ENCODE data around the gene MTCL1.

MTCL1 gene

GRCh38 chr18:8715599-8715998 lies 10.2 kb downstream of the MTCL1 start:
- no peak for DNase-seq

- DNase-seq = no peak
These were observed 11.8 kb downstream of the MTCL1 start for GRCh38 chr18:8717011-8717770.

DNA sequence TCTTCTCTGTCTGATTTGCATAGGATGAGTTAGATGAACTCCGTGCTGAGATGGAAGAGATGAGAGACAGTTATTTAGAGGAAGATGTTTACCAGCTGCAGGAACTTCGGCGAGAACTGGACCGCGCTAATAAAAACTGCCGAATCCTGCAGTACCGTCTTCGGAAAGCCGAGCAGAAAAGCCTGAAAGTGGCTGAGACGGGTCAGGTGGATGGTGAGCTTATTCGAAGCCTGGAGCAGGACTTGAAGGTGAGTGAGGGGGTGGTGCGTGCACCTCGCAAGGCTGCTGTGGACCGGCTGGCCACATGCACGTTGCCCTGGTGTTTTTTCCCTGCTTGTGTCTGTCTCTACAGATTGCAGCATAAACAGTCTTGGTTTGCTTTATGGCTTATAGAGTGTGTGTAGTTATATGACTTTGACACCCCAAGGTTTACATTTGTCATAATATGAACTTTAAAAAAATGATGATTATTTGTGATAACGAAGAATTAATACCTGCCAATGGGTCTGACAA lies 13.1 kb downstream of the MTCL1 start:
- DNase-seq = no peak

- DNase-seq = no peak
These were observed 13.8 kb downstream of the MTCL1 start for GRCh38 chr18:8719192-8719591.

GRCh38 chr18:8720141-8720540 lies 14.8 kb downstream of the MTCL1 start:
- no peak for DNase-seq

DNA sequence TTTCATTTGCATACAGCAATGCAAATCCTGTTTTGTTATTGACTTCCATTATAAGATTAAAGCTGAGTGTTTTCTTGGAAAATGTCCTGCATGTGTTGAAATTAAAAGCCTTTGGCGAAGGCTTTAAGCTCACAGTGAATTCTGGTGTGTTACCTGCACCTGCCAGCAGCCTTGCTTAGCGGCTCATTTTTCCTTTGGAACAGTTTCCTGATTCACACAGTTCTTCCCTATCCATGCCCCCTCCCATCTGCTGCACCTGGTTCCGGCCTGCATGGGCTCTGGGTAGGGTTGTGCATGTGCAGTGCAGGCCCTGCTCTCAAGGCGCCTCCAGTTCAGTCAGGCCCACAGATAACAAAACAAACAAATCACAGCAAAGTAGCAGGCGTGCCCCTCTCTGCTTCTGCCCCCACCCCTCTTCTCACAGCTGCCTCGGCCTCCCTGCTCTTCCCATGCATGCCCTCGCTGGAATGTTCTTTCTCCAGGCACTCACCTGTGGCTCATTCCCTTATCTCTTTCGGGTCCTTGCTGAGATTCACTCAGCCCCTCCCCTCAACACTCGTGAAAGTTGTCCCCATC lies 15.8 kb downstream of the MTCL1 start:
- DNase-seq = no peak

DNA sequence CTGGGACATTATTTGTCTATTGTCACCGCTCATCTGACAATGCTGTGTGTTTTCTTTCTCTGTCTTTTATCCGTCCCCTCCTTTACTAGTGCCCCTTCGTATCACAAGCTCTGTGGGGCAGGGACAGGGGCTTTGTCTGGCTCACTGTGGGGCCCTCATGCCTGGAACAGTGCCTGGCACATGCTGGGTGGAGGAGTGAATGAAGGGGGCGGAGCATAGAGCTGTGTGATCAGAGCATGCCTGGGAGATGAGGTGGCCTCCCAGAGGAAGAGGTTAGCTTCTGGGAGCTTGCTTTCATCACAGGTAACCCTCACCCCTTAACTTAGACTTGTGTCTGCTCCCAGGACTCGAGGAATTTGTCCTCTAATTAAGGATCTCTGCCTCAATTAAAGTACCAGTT lies 16.4 kb downstream of the MTCL1 start:
- DNase-seq = no peak

DNA sequence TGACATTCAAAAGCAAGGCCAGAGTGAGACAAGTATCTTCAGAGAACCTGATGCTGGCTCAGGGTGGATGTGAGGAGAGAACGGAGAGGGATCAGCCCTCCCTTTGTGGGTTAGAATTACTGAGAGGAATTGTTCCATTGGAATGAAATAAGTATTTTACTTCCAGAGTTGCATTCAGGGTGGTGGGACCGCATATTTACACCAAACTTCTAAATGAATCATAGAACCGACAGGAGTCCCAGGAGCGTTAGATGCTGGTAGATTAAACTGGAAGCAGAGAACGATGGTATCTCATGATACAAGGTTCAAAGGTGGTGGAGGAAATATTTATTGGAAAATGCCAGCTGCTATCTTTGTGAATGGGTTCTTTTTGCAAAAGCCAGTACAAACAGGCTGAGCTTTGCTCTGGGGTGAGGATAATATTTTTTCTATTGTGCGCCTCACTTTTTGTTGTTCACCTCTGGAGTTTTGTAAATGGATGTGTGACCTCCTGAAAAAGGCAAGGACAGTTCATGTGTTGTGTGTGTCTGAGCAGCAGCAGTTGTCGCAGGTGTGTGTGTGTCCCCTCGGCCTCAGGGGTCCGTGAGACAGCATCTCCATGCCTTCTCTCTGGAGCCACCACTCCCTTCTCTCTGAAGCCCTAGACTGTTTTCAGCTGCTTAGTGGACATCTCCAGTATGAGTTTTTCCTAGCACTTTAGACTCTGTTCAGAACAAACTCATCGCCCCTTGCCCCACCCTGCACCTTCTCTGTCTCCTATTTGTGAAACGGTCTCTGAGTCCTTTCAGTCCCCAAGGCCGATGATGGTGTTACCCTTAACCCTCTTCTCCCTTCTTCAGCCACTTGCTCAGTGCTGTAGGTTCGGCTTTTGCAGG lies 17.8 kb downstream of the MTCL1 start:
- no peak for DNase-seq

DNA sequence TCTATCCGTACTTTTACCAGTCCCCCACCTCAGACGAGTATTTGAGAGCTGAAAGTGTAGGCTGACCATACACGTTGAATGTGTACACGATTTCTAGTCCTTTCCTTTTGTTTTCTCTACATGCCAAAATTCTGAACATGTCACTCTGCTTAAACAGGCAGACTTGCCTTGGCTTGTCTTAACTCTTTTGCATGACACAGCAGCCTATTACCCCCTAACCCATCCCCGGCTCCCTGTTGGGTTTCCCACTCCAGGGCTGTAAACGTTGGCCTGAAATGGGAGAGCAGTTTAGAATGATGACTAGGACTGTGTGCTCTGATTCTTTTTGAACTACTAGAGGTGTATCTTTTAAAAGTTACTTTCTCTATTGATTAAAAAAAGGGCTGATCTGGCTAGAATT lies 19.1 kb downstream of the MTCL1 start:
- DNase-seq = no peak

DNA sequence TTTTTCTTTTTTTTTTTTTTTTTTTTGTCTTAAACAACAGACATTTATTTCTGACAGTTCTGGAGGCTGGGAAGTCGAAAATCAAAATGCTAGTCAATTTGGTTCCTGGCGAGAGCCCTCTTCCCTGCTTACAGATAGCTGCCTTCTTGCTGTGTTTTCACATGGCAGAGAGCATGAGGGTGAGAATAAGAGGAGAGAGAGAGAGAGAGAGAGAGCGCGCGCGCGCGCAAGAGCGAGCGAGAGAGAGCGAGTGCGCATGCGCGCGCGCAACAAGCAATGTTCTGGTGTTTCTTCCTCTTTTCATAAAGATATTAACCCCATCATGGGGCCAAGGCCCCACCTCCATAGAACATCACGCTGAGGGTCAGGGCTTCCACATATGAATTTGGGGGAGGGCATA lies 20.9 kb downstream of the MTCL1 start:
- DNase-seq = no peak

DNA sequence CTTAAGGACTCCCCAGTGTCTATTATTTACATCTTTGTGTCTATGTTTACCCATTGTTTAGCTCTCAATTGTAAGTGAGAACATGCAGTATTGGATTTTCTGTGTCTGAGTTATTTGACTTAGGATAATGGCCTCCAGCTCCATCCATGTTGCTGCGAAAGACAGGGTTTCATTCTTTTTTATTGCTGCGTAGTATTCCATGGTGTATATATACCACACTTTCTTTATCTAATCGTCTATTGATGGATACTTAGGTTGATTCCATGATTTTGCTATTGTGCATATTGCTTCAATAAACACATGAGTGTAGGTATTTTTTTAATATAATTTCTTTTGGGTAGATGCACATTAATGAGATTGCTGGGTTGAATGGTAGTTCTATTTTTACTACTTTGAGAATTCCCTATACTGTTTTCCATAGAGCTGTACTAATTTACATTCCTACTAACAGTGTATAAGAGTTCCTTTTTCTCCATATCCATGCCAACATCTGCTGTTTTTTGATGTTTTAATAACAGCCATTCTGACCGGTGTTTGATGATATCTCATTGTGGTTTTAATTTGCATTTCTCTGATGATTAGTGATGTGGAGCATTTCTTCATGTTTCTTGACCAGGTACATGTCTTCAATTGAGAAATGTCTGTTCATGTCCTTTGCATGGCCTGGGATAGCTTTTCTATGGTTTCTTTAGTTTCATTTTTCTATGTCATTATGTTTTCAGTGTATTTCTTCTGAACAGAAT lies 21.8 kb downstream of the MTCL1 start:
- no peak for DNase-seq

- no peak for DNase-seq
These were observed 24.9 kb downstream of the MTCL1 start for GRCh38 chr18:8730080-8730827.

GRCh38 chr18:8732442-8733360 lies 27.3 kb downstream of the MTCL1 start:
- no peak for DNase-seq

DNA sequence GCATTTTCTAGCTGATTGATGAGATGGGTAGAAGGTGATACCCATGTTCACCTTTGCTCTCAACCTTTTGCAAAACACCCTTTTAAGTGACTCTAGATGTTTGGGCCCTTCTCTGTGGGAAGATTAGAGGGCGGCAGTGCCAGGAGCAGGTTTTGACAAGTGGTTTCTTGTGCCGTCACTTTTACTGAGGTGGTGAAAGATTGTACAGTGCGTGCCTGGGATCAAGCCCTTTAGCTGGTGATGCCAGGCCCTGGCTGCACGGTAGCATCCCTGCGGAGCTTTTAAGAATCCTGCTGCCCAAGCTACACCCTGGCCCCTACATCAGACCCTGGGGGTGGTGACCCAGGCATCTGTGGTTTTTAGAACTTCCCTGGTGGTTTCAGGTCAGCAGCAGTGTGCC lies 29.1 kb downstream of the MTCL1 start:
- DNase-seq = no peak

DNA sequence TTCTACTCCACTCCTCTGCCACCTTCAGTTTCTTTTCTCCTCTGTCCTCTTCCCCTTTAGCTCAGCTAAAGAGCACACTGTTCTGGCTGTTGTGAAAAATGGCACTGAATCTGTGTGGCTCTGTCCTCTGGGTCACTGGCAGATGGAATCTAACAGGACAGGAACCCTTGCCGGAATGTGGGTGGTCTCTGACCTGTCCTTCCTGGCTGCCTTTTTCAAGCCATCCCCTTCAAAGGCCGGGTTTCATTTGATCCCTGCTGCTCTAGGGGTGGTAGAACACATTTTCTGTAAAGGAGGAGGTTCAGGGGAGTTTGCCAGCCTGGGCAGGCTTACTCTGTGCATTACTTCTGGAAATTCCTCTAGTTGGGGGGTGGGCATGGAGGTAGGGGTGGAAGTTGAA lies 29.9 kb downstream of the MTCL1 start:
- no peak for DNase-seq

- no peak for DNase-seq
These were observed 35.8 kb downstream of the MTCL1 start for GRCh38 chr18:8741117-8741516.

GRCh38 chr18:8741532-8741931 lies 36.2 kb downstream of the MTCL1 start:
- no peak for DNase-seq

- no peak for DNase-seq
These were observed 37.3 kb downstream of the MTCL1 start for GRCh38 chr18:8742387-8743361.

DNA sequence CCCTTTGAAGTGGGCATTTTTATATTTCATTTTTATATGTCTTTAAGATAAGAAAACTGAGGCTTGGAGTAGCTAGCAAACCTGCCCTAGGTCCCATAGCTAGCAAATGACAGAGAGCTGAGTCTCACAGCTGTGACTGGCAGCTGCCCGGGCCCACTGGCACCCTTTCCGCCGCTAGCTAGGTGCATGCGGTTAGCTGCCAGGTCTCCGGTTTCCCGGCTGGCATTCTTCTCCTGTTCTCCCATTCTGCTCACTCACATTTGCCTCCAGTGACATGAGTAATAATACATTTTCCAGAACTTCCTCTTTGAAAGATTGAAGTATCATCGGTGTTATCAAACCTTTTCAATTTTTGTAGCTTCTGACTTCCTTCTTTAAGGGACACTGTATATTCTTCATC lies 38.7 kb downstream of the MTCL1 start:
- DNase-seq = no peak

DNA sequence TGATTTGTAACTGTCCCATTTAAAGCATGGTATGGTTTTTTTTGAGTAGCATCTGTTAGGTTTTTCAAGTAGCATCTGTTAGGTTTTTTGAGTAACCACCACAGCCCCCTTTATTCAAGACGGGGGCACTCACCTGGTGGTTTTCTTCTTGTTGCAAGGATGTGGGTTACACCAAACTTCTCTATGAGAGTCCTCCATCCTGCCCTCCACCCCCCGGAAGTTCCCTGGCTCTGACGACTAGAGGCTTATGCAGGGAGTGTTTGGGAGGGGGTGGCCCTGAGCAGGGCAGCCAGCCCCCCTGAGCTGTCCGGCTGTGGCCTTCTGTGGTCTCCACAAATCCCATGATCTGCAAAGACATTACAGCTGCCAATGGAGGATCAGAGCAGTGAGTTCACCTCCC lies 39.3 kb downstream of the MTCL1 start:
- no peak for DNase-seq

Data from AML-193 (cell line).